SK-N-MC (cell line): ENCODE measurements around the gene RBM43.

Experiments
- DNase-seq: peaks from one replicate; pipeline ENCODE4 v3.0.0-alpha.2; 2011; ENCODE audit warnings: low read depth, low spot score
- H3K27ac ChIP-seq: fragments of 200-600 bp; sonication (generic); 2 replicates; pipeline ENCODE4 v1.5.1; 2016; ENCODE audit warnings: mixed run types
- H3K36me3 ChIP-seq: fragments of 200-600 bp; sonication (generic); 2 replicates; pipeline ENCODE4 v1.6.1; 2017; ENCODE audit warnings: antibody characterized with exemption, low read length, mixed read lengths; ENCODE audit not compliant: insufficient read depth
- H3K4me3 ChIP-seq: fragments of 200-600 bp; sonication (generic); 2 replicates; pipeline ENCODE4 v1.5.1; 2016
- H3K9ac ChIP-seq: fragments of 200-600 bp; sonication (generic); 2 replicates; pipeline ENCODE4 v1.8.0; 2017; ENCODE audit warnings: mixed run types, mixed read lengths; ENCODE audit not compliant: insufficient read length
- H3K9me3 ChIP-seq: fragments of 200-600 bp; sonication (generic); 2 replicates; pipeline ENCODE4 v1.6.1; 2017; ENCODE audit warnings: low read depth, mild to moderate bottlenecking, antibody characterized with exemption, low read length, moderate library complexity, mixed read lengths
- EZH2 ChIP-seq: fragments of 200-600 bp; sonication (generic); IDR thresholded peaks from one replicate; pipeline ENCODE4 v1.6.1; 2017; ENCODE audit warnings: antibody characterized with exemption
- FOXP2 ChIP-seq: optimal IDR thresholded peaks from 2 replicates; pipeline ENCODE3; 2011; ENCODE audit warnings: mild to moderate bottlenecking, moderate library complexity; ENCODE audit not compliant: insufficient read depth; ENCODE audit errors: extremely low read length, control extremely low read depth
- POLR2AphosphoS5 ChIP-seq: IDR thresholded peaks from 2 replicates; pipeline ENCODE4 v1.6.1; 2012; ENCODE audit warnings: mild to moderate bottlenecking, low read depth, low read length, borderline replicate concordance

Gene RBM43

DNA sequence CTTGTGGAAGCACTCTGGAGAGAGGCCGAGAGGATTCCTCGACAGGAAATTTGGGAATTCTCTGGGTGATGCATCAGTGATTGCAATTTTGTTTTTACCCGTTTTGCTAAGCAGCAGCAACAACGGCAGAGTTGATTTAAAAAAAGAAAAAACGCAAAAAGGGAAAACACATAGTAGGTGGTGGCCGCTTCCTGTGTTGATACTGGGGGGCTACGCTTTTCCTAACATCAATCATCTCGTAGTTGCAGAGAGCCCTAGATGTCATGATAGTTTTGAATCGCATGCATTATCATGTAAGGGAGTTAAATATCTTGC is 271 bp upstream of the RBM43 start:
- Histone ChIP-seq H3K9ac (no peak overlapping the region), H3K27ac (no peak overlapping the region), H3K36me3 (no peaks in the 10 kb centered on the region), H3K4me3 (no peak overlapping the region), H3K9me3 (no peaks in the 10 kb centered on the region)
- no peak for TF ChIP-seq FOXP2
- no peak for TF ChIP-seq POLR2AphosphoS5
- no peak for TF ChIP-seq EZH2
- no peak for DNase-seq

DNA sequence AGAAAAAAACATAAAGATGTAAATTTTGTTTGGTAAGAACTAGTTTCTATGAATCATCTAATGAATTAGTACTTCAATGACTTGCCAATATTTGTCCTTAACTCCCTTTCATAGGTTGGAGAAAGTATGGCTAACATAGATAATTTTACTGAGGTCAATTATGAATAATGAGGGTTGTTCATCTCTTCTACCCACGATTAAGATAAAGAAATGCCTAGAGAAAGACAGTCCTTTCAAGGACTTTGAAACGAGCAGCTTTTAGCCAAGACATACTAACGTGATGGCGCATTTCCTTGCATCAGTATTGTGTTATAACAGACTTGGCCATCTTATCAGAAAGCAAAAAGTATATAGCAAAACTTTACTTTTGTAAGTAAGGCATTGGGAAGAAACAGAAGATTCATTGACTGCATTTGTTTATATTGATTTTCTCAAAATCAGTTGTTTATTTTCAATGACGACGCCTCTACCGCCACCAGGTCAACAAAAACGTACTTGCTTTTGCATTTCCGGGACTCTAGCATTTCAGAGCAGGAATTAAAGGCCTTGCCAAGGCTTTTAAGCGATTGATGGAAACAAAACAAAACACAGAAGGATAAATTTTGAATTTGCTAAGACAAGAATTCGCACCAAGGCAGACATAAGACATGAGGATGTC is 961 bp downstream of the RBM43 start:
- Histone ChIP-seq H3K27ac (no peak overlapping the region), H3K36me3 (no peaks in the 10 kb centered on the region), H3K4me3 (no peak overlapping the region), H3K9ac (no peak overlapping the region), H3K9me3 (no peaks in the 10 kb centered on the region)
- TF ChIP-seq POLR2AphosphoS5, result no peak
- no peak for TF ChIP-seq EZH2
- no peak for TF ChIP-seq FOXP2
- no peak for DNase-seq

DNA sequence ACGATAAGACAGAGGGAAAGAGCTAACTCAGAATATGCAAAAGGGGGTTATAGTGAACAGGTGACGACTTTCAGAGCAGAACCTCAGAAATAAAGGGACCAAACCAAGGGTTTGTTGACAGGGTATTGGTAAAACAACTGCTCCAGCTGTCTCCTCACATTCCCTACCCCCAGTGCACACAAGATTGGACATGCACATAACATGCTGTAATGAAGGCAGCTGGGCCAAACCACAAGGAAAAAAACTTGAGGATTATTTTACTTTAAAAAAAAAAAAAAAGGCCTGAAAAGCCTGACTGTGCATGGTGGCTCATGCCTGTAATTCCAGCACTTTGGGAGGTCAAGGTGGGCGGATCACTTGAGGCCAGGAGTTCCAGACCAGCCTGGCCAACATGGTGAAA is 3.5 kb downstream of the RBM43 start:
- no peak for DNase-seq
- no peak overlapping the region for H3K4me3 ChIP-seq
- H3K27ac ChIP-seq, result no peak overlapping the region
- TF ChIP-seq FOXP2 (no peak), EZH2 (no peak)
- no peaks in the 10 kb centered on the region for H3K36me3 ChIP-seq
- H3K9me3 ChIP-seq, result no peaks in the 10 kb centered on the region
- no peak overlapping the region for H3K9ac ChIP-seq

GRCh38 chr2:151252646-151253045 is 9.0 kb downstream of the RBM43 start:
- no peaks in the 10 kb centered on the region for H3K36me3 ChIP-seq
- no peak overlapping the region for H3K27ac ChIP-seq
- DNase-seq, result no peak
- no peak for TF ChIP-seq POLR2AphosphoS5
- TF ChIP-seq EZH2, result no peak
- TF ChIP-seq FOXP2, result no peak
- H3K4me3 ChIP-seq, result no peak overlapping the region
- peaks cover 7% of the 10 kb centered on the region for H3K9me3 ChIP-seq
- no peak overlapping the region for H3K9ac ChIP-seq

GRCh38 chr2:151251012-151251411 is 10.7 kb downstream of the RBM43 start:
- Histone ChIP-seq H3K9ac (no peak overlapping the region), H3K36me3 (no peaks in the 10 kb centered on the region), H3K4me3 (no peak overlapping the region), H3K9me3 (peaks cover 7% of the 10 kb centered on the region), H3K27ac (no peak overlapping the region)
- TF ChIP-seq POLR2AphosphoS5 (no peak), EZH2 (no peak), FOXP2 (no peak)
- no peak for DNase-seq

DNA sequence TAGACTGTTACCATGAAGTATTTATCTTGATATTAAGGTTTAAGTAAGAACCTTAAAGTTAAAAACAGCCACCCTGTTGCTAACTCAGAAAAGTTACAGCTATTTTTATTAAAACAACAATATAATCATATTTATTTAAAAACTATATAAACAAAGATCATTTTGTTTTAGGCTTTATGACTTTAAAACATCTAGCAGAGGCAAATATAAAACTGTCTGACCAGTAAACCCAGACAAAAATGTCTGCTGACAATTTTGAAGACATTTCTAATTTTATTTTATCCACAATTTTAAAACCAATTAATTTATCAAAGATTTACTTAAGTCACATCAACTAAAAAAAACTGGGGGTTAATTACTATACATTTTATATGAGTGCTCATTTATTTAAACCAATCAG is 14.2 kb downstream of the RBM43 start:
- no peak for DNase-seq
- Histone ChIP-seq H3K36me3 (no peaks in the 10 kb centered on the region), H3K27ac (no peak overlapping the region), H3K9me3 (peaks cover 7% of the 10 kb centered on the region), H3K4me3 (no peak overlapping the region), H3K9ac (no peak overlapping the region)
- TF ChIP-seq FOXP2 (no peak), POLR2AphosphoS5 (no peak)

GRCh38 chr2:151246152-151246551 is 15.5 kb downstream of the RBM43 start:
- H3K27ac ChIP-seq, result no peak overlapping the region
- TF ChIP-seq POLR2AphosphoS5 (no peak), FOXP2 (no peak), EZH2 (no peak)
- DNase-seq, result no peak
- no peak overlapping the region for H3K9ac ChIP-seq
- no peaks in the 10 kb centered on the region for H3K36me3 ChIP-seq
- H3K4me3 ChIP-seq, result no peak overlapping the region
- H3K9me3 ChIP-seq, result peaks cover 7% of the 10 kb centered on the region

GRCh38 chr2:151243468-151243867 is 18.2 kb downstream of the RBM43 start:
- Histone ChIP-seq H3K9ac (no peak overlapping the region), H3K9me3 (peaks cover under 1% of the 10 kb centered on the region; the same call in 1 of the 2 replicates), H3K27ac (no peak overlapping the region), H3K4me3 (no peak overlapping the region), H3K36me3 (no peaks in the 10 kb centered on the region)
- TF ChIP-seq EZH2 (no peak), POLR2AphosphoS5 (no peak), FOXP2 (no peak)
- no peak for DNase-seq

DNA sequence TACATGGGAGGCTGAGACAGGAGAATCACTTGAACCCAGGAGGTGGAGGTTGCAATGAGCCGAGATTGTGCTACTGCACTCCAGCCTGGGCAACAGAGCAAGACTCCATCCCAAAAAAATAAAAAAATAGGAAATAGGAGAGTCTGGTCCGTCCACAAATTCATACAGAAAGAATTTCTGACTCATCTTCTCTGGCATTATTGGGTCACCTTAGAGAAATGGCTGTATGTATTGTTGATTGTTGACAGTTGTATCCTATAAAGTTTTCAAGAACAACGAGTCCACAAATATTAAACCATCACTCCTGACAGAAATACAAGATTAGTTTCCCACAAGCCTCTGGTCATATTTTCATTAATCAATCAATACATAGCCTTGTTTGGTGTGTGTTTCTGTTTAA is 20.4 kb downstream of the RBM43 start:
- H3K4me3 ChIP-seq, result no peak overlapping the region
- no peak for TF ChIP-seq EZH2
- TF ChIP-seq POLR2AphosphoS5, result no peak
- TF ChIP-seq FOXP2, result no peak
- H3K9me3 ChIP-seq, result no peaks in the 10 kb centered on the region
- no peak overlapping the region for H3K9ac ChIP-seq
- H3K36me3 ChIP-seq, result no peaks in the 10 kb centered on the region
- no peak for DNase-seq
- H3K27ac ChIP-seq, result no peak overlapping the region
